HEK293 (cell line): Measurements from ENCODE around the gene PSME1.
A peak's percentile ranks its signal among the peaks of the same experiment; 100 is the strongest.

ENCODE experiments used
- CTCF ChIA-PET: fragments of 350-600 bp; formaldehyde crosslinking; extraction: SDS; loops from one replicate; lab custom pipeline; 2021; ENCODE audit warnings: antibody characterized with exemption; lab: Yijun Ruan, JAX
- POLR2A ChIA-PET: fragments of 300-600 bp; formaldehyde crosslinking; extraction: SDS; loops from one replicate; lab custom pipeline; 2020; ENCODE audit warnings: antibody characterized with exemption, inconsistent platforms; lab: Yijun Ruan, JAX
- H3K27ac ChIP-seq: fragments of 200-500 bp; sonication (Bioruptor generic); 2 replicates; pipeline ENCODE4 v1.5.1; 2014; ENCODE audit warnings: low read depth, low read length, control low read depth, inconsistent platforms; ENCODE audit errors: extremely low read depth
- H3K36me3 ChIP-seq, 2 experiments: fragments of 200-500 bp in 1 of 2; sonication (Bioruptor generic) in 1 of 2; 1 replicate in 1 of 2; 2 replicates in 1 of 2; pipeline ENCODE4 v1.5.1; 2014 to 2017; ENCODE audit warnings: inconsistent platforms in 2 of 2, low read length in 2 of 2; ENCODE audit not compliant: control insufficient read depth in 2 of 2, insufficient read depth in 1 of 2
- H3K4me1 ChIP-seq: fragments of 200-500 bp; sonication (Bioruptor generic); 2 replicates; pipeline ENCODE4 v1.5.1; 2014; ENCODE audit warnings: mild to moderate bottlenecking, low read length, inconsistent platforms; ENCODE audit not compliant: control insufficient read depth, insufficient read depth
- H3K4me3 ChIP-seq: 2 replicates; pipeline ENCODE4 v1.5.1; 2011; ENCODE audit warnings: low read depth, mild to moderate bottlenecking, control low read depth, low read length, moderate library complexity
- H3K9me3 ChIP-seq: fragments of 200-500 bp; sonication (Bioruptor generic); 2 replicates; pipeline ENCODE4 v1.5.1; 2014; ENCODE audit warnings: low read depth, low read length, inconsistent platforms; ENCODE audit not compliant: control insufficient read depth, insufficient read depth
- EGR2 ChIP-seq: fragments of 450-650 bp; formaldehyde crosslinking; IDR thresholded peaks from 2 replicates; pipeline ENCODE4 v1.5.1; 2016; ENCODE audit warnings: low read depth, missing biosample characterization, missing genetic modification characterization
- GLI4 ChIP-seq: fragments of 450-650 bp; formaldehyde crosslinking; IDR thresholded peaks from 2 replicates; pipeline ENCODE4 v1.5.1; 2016; ENCODE audit warnings: missing biosample characterization, missing genetic modification characterization
- KLF17 ChIP-seq: fragments of 450-650 bp; formaldehyde crosslinking; IDR thresholded peaks from 2 replicates; pipeline ENCODE4 v1.5.1; 2016; ENCODE audit warnings: missing biosample characterization, missing genetic modification characterization
- KLF9 ChIP-seq: fragments of 450-650 bp; formaldehyde crosslinking; IDR thresholded peaks from 2 replicates; pipeline ENCODE4 v1.5.1; 2016; ENCODE audit warnings: missing biosample characterization, missing genetic modification characterization, low read depth
- MEIS1 ChIP-seq: sonication (generic); formaldehyde crosslinking; IDR thresholded peaks from 2 replicates; pipeline ENCODE4 v1.8.1; 2022; ENCODE audit warnings: missing genetic modification reagents, mild to moderate bottlenecking, borderline replicate concordance
- PATZ1 ChIP-seq: fragments of 450-650 bp; formaldehyde crosslinking; IDR thresholded peaks from 2 replicates; pipeline ENCODE4 v1.5.1; 2016; ENCODE audit warnings: missing biosample characterization, missing genetic modification characterization
- PRDM1 ChIP-seq: fragments of 450-650 bp; formaldehyde crosslinking; IDR thresholded peaks from 2 replicates; pipeline ENCODE4; 2016; ENCODE audit warnings: missing biosample characterization, missing genetic modification characterization
- PRDM2 ChIP-seq: fragments of 450-650 bp; formaldehyde crosslinking; IDR thresholded peaks from 2 replicates; pipeline ENCODE4 v1.5.1; 2016; ENCODE audit warnings: missing biosample characterization, missing genetic modification characterization, borderline replicate concordance
- SP7 ChIP-seq: fragments of 450-650 bp; formaldehyde crosslinking; IDR thresholded peaks from 2 replicates; pipeline ENCODE4 v1.5.1; 2016; ENCODE audit warnings: missing biosample characterization, missing genetic modification characterization
- TRIM28 ChIP-seq: IDR thresholded peaks from 2 replicates; pipeline ENCODE4 v1.6.1; 2011; ENCODE audit warnings: low read length, control low read depth, borderline replicate concordance
- ZBTB26 ChIP-seq: fragments of 450-650 bp; formaldehyde crosslinking; optimal IDR thresholded peaks from 2 replicates; pipeline ENCODE3; 2016; ENCODE audit warnings: missing biosample characterization, mild to moderate bottlenecking, missing genetic modification characterization
- ZBTB48 ChIP-seq: fragments of 450-650 bp; formaldehyde crosslinking; IDR thresholded peaks from 2 replicates; pipeline ENCODE4 v1.5.1; 2016; ENCODE audit warnings: missing biosample characterization, missing genetic modification characterization
- ZFHX2 ChIP-seq: fragments of 450-650 bp; formaldehyde crosslinking; conservative IDR thresholded peaks from 2 replicates; pipeline ENCODE4 v1.5.1; 2016; ENCODE audit warnings: missing biosample characterization, missing genetic modification characterization
- ZNF157 ChIP-seq: fragments of 450-650 bp; formaldehyde crosslinking; IDR thresholded peaks from 2 replicates; pipeline ENCODE4 v1.5.1; 2016; ENCODE audit warnings: missing biosample characterization, missing genetic modification characterization
- ZNF2 ChIP-seq: fragments of 450-650 bp; formaldehyde crosslinking; IDR thresholded peaks from 2 replicates; pipeline ENCODE4 v1.5.1; 2016; ENCODE audit warnings: missing biosample characterization, missing genetic modification characterization
- ZNF274 ChIP-seq, 2 experiments: fragments of 200-500 bp in 1 of 2; fragments of 450-650 bp in 1 of 2; sonication (Bioruptor generic) in 1 of 2; formaldehyde crosslinking in 1 of 2; IDR thresholded peaks; 2 replicates each; pipeline versions ENCODE4 v1.5.1 to v1.6.1; 2014 to 2016; ENCODE audit warnings: borderline replicate concordance in 1 of 2, inconsistent platforms in 1 of 2, low read length in 1 of 2, missing biosample characterization in 1 of 2, missing genetic modification characterization in 1 of 2
- ZNF324 ChIP-seq: fragments of 450-650 bp; formaldehyde crosslinking; IDR thresholded peaks from 2 replicates; pipeline ENCODE4 v1.5.1; 2016; ENCODE audit warnings: missing biosample characterization, missing genetic modification characterization
- ZNF335 ChIP-seq: fragments of 450-650 bp; formaldehyde crosslinking; conservative IDR thresholded peaks from 2 replicates; pipeline ENCODE4 v1.5.1; 2016; ENCODE audit warnings: missing biosample characterization, missing genetic modification characterization
- ZNF433 ChIP-seq: fragments of 450-650 bp; formaldehyde crosslinking; IDR thresholded peaks from 2 replicates; pipeline ENCODE4 v1.5.1; 2016; ENCODE audit warnings: missing biosample characterization, missing genetic modification characterization, low read depth
- ZNF629 ChIP-seq: fragments of 450-650 bp; formaldehyde crosslinking; IDR thresholded peaks from 2 replicates; pipeline ENCODE4 v1.5.1; 2017; ENCODE audit warnings: missing biosample characterization, missing genetic modification characterization
- ZNF776 ChIP-seq: fragments of 450-650 bp; formaldehyde crosslinking; IDR thresholded peaks from 2 replicates; pipeline ENCODE4 v1.5.0; 2017; ENCODE audit warnings: missing biosample characterization, missing genetic modification characterization, borderline replicate concordance

Gene PSME1

GRCh38 chr14:24179294-24179960 lies 43.4 kb downstream of the PSME1 start:
- TF ChIP-seq ZBTB48 (no peak), ZBTB26 (tag by site-specific recombination) (no peak), TRIM28 (no peak), ZNF433 (tag by site-specific recombination) (no peak), EGR2 (tag by site-specific recombination) (peak; percentile 77), ZNF776 (tag by site-specific recombination) (no peak), ZNF335 (tag by site-specific recombination) (no peak), ZNF324 (no peak), PRDM2 (tag by site-specific recombination) (no peak), ZFHX2 (tag by site-specific recombination) (0 out of 2 replicates have a peak, but pooled peaks have one; percentile 11)
- no peaks in the 10 kb centered on the region for H3K9me3 ChIP-seq
- no peak overlapping the region for H3K27ac ChIP-seq
- ChIA-PET CTCF (interaction anchor here (0.6 to 1.7 kb wide), 2 partner anchors 121 to 153 kb away, joined by 4 to 5 read pairs; no protein-coding TSS in a partner anchor), POLR2A (interaction anchor here (1.0 to 2.0 kb wide), 4 partner anchors 9 to 66 kb away, joined by 3 to 8 read pairs (median 4); partner anchors contain the start of gene IRF9)
- H3K4me1 ChIP-seq = no peaks in the 10 kb centered on the region
- no peak overlapping the region for H3K4me3 ChIP-seq
- peaks cover 0 to 78% of the 10 kb centered on the region in 2 experiments; a peak in 2 of 3 replicates for H3K36me3 ChIP-seq

GRCh38 chr14:24179961-24180796 lies 44.2 kb downstream of the PSME1 start:
- ChIA-PET CTCF (interaction anchor here (0.8 to 1.7 kb wide), 2 partner anchors 19 to 122 kb away, joined by 3 to 5 read pairs; partner anchors contain the start of gene IRF9), POLR2A (interaction anchor here (1.0 to 2.0 kb wide), 6 partner anchors 10 to 86 kb away, joined by 3 to 8 read pairs (median 3); partner anchors contain the start of genes IRF9, MDP1 and PCK2)
- Histone ChIP-seq H3K9me3 (no peaks in the 10 kb centered on the region), H3K36me3 (peaks cover 0 to 86% of the 10 kb centered on the region in 2 experiments; a peak in 2 of 3 replicates), H3K4me3 (no peak overlapping the region), H3K27ac (no peak overlapping the region; the same call in 1 of the 2 replicates), H3K4me1 (no peaks in the 10 kb centered on the region)
- TF ChIP-seq ZNF274 (IDR thresholded peaks at IDR 0.05; ENCODE audit: low read length) = no peak
- TF ChIP-seq ZNF274 (tag by site-specific recombination; IDR thresholded peaks at IDR 0.05; ENCODE audit: borderline replicate concordance) = no peak
- peak; percentile 38 for TF ChIP-seq ZNF335 (tag by site-specific recombination)
- TF ChIP-seq KLF17 (tag by site-specific recombination) = peak; percentile 58; the same call in 1 of the 2 replicates
- TF ChIP-seq MEIS1 (CRISPR knock-in tag) = no peak
- peak; percentile 71 for TF ChIP-seq SP7
- no peak for TF ChIP-seq KLF9
- TF ChIP-seq PRDM1 = no peak
- peak; percentile 99 for TF ChIP-seq ZNF629 (tag by site-specific recombination)
- TF ChIP-seq GLI4 (tag by site-specific recombination) = no peak
- TF ChIP-seq PATZ1 (tag by site-specific recombination) = peak; percentile 35; the same call in 1 of the 2 replicates
- TF ChIP-seq ZNF157 (tag by site-specific recombination) = no peak
- TF ChIP-seq ZNF2 (tag by site-specific recombination) = 0 out of 2 replicates have a peak, but pooled peaks have one; percentile 42
- no peak for TF ChIP-seq EGR2 (tag by site-specific recombination)
